GM12878 (cell line): ENCODE data around the gene WWP2. TPM values are rescaled to one million over a fixed set of nuclear protein-coding genes. Genes with fewer than 3 reads are reported as not detected.

Source experiments
- JUNB ChIP-seq: IDR thresholded peaks from 2 replicates; pipeline ENCODE4 v1.6.1; 2016; ENCODE audit warnings: antibody characterized with exemption, mild to moderate bottlenecking
- RFX5 ChIP-seq: IDR thresholded peaks from 2 replicates; pipeline ENCODE4 v1.6.1; 2011; ENCODE audit warnings: low read depth, low read length, improper control_type of control experiment
- YY1 ChIP-seq: IDR thresholded peaks from 2 replicates; pipeline ENCODE4 v1.6.1; 2011; ENCODE audit warnings: low read depth, mild to moderate bottlenecking, low read length
- polyA plus RNA-seq, 11 experiments: library from polyadenylated mRNA; depleted of rRNA in 4 of 11; unstranded in 6 of 11; stranded (reverse) in 5 of 11; fragments of >200 nt; fragmentation: Nextera tagmentation in 4 of 11; fragmentation: Illumina TruSeq in 1 of 11; extraction: Ambion mirVana in 4 of 11; extraction: Trizol in 1 of 11; gene quantifications; 1 replicate in 1 of 11; 2 replicates in 10 of 11; pipeline versions ENCODE4 v1.2.1 to v1.2.3, GENCODE V29; 2011 to 2016; ENCODE audit warnings: inconsistent platforms in 2 of 11, missing spikeins in 2 of 11, low read depth in 1 of 11
- total RNA-seq, 4 experiments: library from RNA; depleted of rRNA in 3 of 4; stranded (reverse); fragments of >200 nt in 3 of 4; fragmentation: Illumina TruSeq in 1 of 4; extraction: Trizol in 1 of 4; gene quantifications; 2 replicates each; pipeline versions ENCODE4 v1.2.1 to v1.2.3, GENCODE V29; 2013 to 2021
- TF ChIP-seq, protein P1 (sequence below): IDR thresholded peaks from 2 replicates; pipeline ENCODE4 v1.6.1; 2012; ENCODE audit warnings: improper control_type of control experiment, low read depth, low read length; ENCODE audit not compliant: insufficient replicate concordance
- TF ChIP-seq, protein P2 (sequence below), 3 experiments: IDR thresholded peaks in 2 of 3; conservative IDR thresholded peaks in 1 of 3; 2 replicates each; pipeline ENCODE4 v1.5.1; 2011; ENCODE audit warnings: low read depth in 3 of 3, low read length in 3 of 3, mild to moderate bottlenecking in 3 of 3, control low read depth in 2 of 3, moderate library complexity in 2 of 3, inconsistent platforms in 1 of 3, mixed read lengths in 1 of 3; ENCODE audit not compliant: control insufficient read depth in 2 of 3, insufficient read depth in 1 of 3; ENCODE audit errors: extremely low read depth in 1 of 3
- TF ChIP-seq, protein P3 (sequence below): fragments of 450-650 bp; IDR thresholded peaks from 2 replicates; pipeline ENCODE4 v1.6.1; 2017; ENCODE audit warnings: low read depth, mild to moderate bottlenecking, moderate library complexity

WWP2 gene
- total and polyA plus RNA-seq, 10 of the 15 experiments (the other 5 are each of a cell fraction or from before 2014, with no cell fraction given): 2.8 to 47.0 (median 23.8) TPM

DNA sequence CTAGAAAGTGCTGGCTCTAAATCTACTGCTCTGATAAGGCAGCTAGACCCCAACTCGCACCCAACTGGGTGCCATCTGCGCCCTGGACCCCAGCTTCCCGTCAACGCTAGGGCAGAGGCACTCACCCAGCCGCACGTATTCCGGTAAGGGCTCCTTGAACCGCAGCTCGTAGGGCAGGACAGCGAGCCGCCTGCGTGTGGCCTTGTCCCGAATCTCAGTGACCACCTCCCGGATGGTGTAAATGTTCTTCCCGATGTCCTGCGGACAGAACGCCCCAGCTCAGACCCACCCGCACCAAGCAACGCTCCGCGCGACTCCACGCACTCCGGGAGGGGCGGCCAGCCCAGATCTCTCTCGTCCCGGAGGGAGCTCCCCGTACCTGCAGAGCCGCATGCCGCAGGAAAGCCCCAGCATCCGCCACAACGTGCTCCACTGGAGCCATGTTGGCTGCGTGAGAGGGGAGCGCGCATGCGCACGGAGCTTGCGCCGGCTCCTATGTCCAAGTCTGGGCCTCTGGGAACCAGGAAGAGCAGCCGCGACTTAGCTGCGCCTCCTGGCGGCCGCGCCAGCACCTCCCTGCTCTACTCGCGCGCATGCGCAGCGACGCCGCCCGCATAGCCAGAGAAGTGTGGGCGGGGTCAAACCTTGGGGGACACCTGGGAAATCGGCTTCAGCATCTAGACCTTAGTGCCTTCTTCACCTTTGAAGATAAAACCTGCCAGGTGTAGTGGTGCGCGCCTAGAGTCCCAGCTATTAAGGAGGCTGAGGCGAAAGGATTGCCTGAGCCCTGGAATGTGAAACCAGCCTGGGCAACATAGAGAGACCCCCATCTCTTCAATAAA is 7.4 kb upstream of the WWP2 start, which contains the start of gene NOB1 (continued):
- TF ChIP-seq, protein P1, sequence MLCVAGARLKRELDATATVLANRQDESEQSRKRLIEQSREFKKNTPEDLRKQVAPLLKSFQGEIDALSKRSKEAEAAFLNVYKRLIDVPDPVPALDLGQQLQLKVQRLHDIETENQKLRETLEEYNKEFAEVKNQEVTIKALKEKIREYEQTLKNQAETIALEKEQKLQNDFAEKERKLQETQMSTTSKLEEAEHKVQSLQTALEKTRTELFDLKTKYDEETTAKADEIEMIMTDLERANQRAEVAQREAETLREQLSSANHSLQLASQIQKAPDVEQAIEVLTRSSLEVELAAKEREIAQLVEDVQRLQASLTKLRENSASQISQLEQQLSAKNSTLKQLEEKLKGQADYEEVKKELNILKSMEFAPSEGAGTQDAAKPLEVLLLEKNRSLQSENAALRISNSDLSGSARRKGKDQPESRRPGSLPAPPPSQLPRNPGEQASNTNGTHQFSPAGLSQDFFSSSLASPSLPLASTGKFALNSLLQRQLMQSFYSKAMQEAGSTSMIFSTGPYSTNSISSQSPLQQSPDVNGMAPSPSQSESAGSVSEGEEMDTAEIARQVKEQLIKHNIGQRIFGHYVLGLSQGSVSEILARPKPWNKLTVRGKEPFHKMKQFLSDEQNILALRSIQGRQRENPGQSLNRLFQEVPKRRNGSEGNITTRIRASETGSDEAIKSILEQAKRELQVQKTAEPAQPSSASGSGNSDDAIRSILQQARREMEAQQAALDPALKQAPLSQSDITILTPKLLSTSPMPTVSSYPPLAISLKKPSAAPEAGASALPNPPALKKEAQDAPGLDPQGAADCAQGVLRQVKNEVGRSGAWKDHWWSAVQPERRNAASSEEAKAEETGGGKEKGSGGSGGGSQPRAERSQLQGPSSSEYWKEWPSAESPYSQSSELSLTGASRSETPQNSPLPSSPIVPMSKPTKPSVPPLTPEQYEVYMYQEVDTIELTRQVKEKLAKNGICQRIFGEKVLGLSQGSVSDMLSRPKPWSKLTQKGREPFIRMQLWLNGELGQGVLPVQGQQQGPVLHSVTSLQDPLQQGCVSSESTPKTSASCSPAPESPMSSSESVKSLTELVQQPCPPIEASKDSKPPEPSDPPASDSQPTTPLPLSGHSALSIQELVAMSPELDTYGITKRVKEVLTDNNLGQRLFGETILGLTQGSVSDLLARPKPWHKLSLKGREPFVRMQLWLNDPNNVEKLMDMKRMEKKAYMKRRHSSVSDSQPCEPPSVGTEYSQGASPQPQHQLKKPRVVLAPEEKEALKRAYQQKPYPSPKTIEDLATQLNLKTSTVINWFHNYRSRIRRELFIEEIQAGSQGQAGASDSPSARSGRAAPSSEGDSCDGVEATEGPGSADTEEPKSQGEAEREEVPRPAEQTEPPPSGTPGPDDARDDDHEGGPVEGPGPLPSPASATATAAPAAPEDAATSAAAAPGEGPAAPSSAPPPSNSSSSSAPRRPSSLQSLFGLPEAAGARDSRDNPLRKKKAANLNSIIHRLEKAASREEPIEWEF: no peak
- TF ChIP-seq, protein P2, sequence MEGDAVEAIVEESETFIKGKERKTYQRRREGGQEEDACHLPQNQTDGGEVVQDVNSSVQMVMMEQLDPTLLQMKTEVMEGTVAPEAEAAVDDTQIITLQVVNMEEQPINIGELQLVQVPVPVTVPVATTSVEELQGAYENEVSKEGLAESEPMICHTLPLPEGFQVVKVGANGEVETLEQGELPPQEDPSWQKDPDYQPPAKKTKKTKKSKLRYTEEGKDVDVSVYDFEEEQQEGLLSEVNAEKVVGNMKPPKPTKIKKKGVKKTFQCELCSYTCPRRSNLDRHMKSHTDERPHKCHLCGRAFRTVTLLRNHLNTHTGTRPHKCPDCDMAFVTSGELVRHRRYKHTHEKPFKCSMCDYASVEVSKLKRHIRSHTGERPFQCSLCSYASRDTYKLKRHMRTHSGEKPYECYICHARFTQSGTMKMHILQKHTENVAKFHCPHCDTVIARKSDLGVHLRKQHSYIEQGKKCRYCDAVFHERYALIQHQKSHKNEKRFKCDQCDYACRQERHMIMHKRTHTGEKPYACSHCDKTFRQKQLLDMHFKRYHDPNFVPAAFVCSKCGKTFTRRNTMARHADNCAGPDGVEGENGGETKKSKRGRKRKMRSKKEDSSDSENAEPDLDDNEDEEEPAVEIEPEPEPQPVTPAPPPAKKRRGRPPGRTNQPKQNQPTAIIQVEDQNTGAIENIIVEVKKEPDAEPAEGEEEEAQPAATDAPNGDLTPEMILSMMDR (IDR thresholded peaks at IDR 0.05 in 2 of 3, conservative IDR thresholded peaks at IDR 0.05 in 1 of 3; ENCODE audit: control insufficient read depth in 2 of 3, extremely low read depth in 1 of 3, insufficient read depth in 1 of 3, low read depth in 3 of 3, low read length in 3 of 3): peak; percentile 99 to 100 (median 99); a peak in 5 of 6 replicates
- TF ChIP-seq RFX5 (peak; percentile 59; the same call in 1 of the 2 replicates), YY1 (peak; percentile 97), JUNB (no peak)
- TF ChIP-seq, protein P3, sequence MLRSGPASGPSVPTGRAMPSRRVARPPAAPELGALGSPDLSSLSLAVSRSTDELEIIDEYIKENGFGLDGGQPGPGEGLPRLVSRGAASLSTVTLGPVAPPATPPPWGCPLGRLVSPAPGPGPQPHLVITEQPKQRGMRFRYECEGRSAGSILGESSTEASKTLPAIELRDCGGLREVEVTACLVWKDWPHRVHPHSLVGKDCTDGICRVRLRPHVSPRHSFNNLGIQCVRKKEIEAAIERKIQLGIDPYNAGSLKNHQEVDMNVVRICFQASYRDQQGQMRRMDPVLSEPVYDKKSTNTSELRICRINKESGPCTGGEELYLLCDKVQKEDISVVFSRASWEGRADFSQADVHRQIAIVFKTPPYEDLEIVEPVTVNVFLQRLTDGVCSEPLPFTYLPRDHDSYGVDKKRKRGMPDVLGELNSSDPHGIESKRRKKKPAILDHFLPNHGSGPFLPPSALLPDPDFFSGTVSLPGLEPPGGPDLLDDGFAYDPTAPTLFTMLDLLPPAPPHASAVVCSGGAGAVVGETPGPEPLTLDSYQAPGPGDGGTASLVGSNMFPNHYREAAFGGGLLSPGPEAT: peak; percentile 97
